SK-N-SH treated with all-trans-retinoic acid at 6 μM for 48 hours (cell line): Measurements from ENCODE around the gene LRP3.

Experiments used
- ARNTL ChIP-seq: fragments of 450-650 bp; formaldehyde crosslinking; IDR thresholded peaks from 2 replicates; pipeline ENCODE4 v1.5.0; 2020; ENCODE audit warnings: low read depth, mild to moderate bottlenecking, moderate library complexity, borderline replicate concordance
- BACH2 ChIP-seq: fragments of 250-450 bp; sonication (Bioruptor Pico); IDR thresholded peaks from 2 replicates; pipeline ENCODE4 v1.9.0; 2021; ENCODE audit warnings: mild to moderate bottlenecking, borderline replicate concordance
- GLIS3 ChIP-seq: fragments of 250-450 bp; sonication (Bioruptor Pico); IDR thresholded peaks from 2 replicates; pipeline ENCODE4 v1.5.0; 2020; ENCODE audit warnings: mild to moderate bottlenecking, moderate library complexity
- RARB ChIP-seq: fragments of 250-450 bp; sonication (Bioruptor Pico); IDR thresholded peaks from 2 replicates; pipeline ENCODE4 v1.8.0; 2021; ENCODE audit warnings: mild to moderate bottlenecking, moderate library complexity
- SNAI2 ChIP-seq: fragments of 250-450 bp; sonication (Bioruptor Pico); IDR thresholded peaks from 2 replicates; pipeline ENCODE4 v1.5.0; 2020; ENCODE audit warnings: mild to moderate bottlenecking, moderate library complexity
- TSHZ2 ChIP-seq: fragments of 250-450 bp; sonication (Bioruptor Pico); IDR thresholded peaks from 2 replicates; pipeline ENCODE4 v1.5.0; 2020; ENCODE audit warnings: mild to moderate bottlenecking, moderate library complexity
- ZC3H10 ChIP-seq: fragments of 250-450 bp; sonication (Bioruptor Pico); IDR thresholded peaks from 2 replicates; pipeline ENCODE4 v1.5.1; 2021; ENCODE audit warnings: mild to moderate bottlenecking, moderate library complexity
- ZFP3 ChIP-seq: fragments of 250-450 bp; sonication (Bioruptor Pico); IDR thresholded peaks from 2 replicates; pipeline ENCODE4 v1.5.0; 2020; ENCODE audit warnings: mild to moderate bottlenecking, moderate library complexity
- ZFP30 ChIP-seq: fragments of 450-650 bp; formaldehyde crosslinking; IDR thresholded peaks from 2 replicates; pipeline ENCODE4 v1.5.0; 2022; ENCODE audit warnings: mild to moderate bottlenecking, moderate library complexity
- ZNF8 ChIP-seq: fragments of 450-650 bp; formaldehyde crosslinking; IDR thresholded peaks from 2 replicates; pipeline ENCODE4 v1.5.0; 2020; ENCODE audit warnings: mild to moderate bottlenecking, moderate library complexity
- TF ChIP-seq, protein P1 (sequence below): fragments of 250-450 bp; sonication (Bioruptor Pico); IDR thresholded peaks from 2 replicates; pipeline ENCODE4 v1.5.1; 2020; ENCODE audit warnings: low read depth, mild to moderate bottlenecking, moderate library complexity

- TF ChIP-seq GLIS3 (no peak), TSHZ2 (no peak), SNAI2 (CRISPR knock-in tag) (no peak), ZFP3 (CRISPR knock-in tag) (no peak), RARB (CRISPR knock-in tag) (no peak), ZNF8 (CRISPR knock-in tag) (no peak), ZC3H10 (CRISPR knock-in tag) (no peak), BACH2 (CRISPR knock-in tag) (no peak), ARNTL (CRISPR knock-in tag) (no peak), ZFP30 (CRISPR knock-in tag) (no peak)
- TF ChIP-seq, protein P1, sequence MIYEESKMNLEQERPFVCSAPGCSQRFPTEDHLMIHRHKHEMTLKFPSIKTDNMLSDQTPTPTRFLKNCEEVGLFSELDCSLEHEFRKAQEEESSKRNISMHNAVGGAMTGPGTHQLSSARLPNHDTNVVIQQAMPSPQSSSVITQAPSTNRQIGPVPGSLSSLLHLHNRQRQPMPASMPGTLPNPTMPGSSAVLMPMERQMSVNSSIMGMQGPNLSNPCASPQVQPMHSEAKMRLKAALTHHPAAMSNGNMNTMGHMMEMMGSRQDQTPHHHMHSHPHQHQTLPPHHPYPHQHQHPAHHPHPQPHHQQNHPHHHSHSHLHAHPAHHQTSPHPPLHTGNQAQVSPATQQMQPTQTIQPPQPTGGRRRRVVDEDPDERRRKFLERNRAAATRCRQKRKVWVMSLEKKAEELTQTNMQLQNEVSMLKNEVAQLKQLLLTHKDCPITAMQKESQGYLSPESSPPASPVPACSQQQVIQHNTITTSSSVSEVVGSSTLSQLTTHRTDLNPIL (CRISPR knock-in tag), result no peak
Observed at GRCh38 chr19:33201473-33201872, 7.3 kb downstream of the LRP3 start.
